ENCODE results near the gene POLH.
"Not testable (repeated sequence)": the region's sequence is repeated elsewhere in the genome, so short reads cannot be mapped to it uniquely, and the experiment has no call there.

POLH gene

DNA sequence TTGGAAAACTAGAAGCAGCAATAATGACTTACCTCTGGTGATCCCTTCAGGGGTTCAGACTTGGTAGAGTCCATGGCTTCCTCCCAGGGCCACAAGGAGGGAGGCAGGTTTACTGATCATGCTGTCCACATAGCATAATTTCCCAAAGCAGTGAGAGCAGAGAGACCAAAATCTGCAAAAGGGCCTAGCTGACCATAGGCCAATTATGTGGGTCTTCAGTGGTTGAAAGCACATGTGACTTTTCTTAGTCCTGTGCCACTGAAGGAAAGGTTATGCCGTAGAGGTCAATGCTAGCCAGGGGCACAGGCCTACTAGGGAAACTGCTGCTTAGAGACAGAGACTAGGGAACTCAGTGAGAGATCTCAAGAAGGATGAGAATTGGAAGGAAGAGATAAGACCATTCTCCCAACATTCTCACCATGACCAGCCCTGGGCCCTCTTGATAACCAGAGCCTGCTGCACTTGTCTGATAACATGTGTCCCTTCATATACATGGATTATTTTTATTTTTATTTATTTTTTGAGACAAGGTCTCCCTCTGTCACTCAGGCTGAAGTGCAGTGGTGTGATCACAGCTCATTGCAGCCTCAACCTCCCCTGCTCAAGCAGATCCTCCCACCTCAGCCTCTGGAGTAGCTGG is 55.1 kb downstream of the POLH start:
- DNase-seq (ENCODE audit: low spot score): peak; percentile 41

DNA sequence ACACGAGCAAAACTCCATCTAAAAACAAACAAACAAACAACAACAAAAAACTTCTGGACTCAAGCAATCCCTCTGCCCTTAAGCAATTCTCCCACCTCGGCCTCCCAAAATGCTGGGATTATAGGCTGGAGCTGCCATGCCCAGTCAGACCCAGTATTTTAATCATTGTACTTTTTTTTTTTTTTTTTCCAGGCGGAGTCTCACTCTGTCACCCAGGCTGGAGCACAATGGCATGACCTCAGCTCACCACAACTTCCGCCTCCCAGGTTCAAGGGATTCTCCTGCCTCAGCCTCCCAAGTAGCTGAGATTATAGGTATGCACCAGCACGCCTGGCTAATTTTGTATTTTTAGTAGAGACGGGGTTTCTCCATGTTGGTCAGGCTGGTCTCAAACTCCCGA is 57.0 kb downstream of the POLH start:
- not testable (repeated sequence) for DNase-seq (ENCODE audit: low spot score)

GRCh38 chr6:43634702-43635303 is 58.8 kb downstream of the POLH start:
- peak; percentile 52 for DNase-seq (ENCODE audit: low spot score)

DNA sequence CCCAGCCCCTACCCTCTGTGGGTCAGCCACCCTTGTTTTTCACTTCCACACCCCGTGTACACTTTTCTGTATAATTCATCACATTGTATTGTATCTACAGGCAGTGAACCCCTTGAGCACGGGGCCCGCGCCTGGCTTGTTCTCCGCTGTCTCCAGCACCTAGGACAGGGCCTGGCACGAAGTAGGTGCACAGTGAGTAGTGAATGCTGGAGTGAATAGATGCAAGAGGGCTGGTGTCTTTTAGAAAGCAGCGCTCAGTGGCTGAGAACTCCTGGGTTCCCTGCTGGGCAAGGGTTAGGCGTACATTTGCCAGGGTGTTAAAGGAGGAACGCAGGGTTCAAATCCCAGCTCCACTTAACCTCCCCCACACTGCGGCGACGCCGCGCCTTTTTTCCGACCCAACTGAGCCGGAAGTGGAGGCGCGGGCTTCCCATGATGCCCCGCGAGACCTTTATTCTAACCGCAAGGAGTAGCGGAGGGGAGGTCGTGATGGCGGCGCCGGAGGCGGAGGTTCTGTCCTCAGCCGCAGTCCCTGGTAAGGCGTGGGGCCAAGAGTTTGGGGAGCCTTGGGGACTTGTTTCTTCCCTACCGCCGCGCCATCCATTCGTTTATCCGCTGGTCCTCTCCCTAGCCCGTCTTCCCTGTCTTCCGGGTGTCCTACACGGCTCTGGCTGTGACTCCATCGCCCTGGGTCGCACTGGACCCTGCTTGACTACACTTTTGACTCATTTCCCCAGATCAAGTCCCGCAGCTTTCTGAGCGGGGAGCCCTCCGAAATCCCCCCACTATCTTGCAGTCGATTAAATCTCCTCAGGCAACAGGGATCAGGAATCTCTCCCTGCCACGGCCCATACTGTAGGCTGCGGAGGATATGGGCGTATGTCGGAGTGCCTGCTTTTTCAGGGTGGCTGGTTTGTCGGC is 59.7 kb downstream of the POLH start, which contains the start of gene MAD2L1BP:
TSS of gene MAD2L1BP (plus strand) at position 454 of the 921 bp plus-strand sequence. CDS start at position 490, 36 bp downstream.
- peak; percentile 84 for DNase-seq (ENCODE audit: low spot score)

GRCh38 chr6:43636308-43636659 is 60.3 kb downstream of the POLH start:
- DNase-seq (ENCODE audit: low spot score): peak; percentile 25

DNA sequence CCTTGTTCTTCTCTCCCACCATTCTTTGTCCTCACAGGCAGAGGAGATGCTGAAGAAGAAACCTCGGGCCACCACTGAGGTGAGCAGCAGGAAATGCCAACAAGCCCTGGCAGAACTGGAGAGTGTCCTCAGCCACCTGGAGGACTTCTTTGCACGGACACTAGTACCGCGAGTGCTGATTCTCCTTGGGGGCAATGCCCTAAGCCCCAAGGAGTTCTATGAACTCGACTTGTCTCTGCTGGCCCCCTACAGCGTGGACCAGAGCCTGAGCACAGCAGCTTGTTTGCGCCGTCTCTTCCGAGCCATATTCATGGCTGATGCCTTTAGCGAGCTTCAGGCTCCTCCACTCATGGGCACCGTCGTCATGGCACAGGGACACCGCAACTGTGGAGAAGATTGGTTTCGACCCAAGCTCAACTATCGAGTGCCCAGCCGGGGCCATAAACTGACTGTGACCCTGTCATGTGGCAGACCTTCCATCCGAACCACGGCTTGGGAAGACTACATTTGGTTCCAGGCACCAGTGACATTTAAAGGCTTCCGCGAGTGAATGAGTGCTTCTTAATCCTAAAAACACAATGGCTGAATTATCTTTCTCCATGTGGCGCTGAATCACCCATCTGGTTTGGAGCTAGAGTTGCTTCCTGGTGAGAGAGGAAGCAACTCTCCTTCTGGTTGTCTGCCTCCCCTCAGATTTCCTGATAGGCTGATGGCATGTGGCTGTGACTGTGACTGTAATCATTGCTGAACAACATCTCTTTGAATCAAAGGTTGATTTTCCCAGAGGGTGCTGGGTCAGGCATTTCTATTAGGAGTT is 64.2 kb downstream of the POLH start:
- no peak for DNase-seq (ENCODE audit: low spot score)

- DNase-seq (ENCODE audit: low spot score): peak; percentile 76
Measured at GRCh38 chr6:43644940-43645612, 69.1 kb downstream of the POLH start, which contains the start of gene RSPH9. RSPH9 (plus strand) TSS chr6:43645036; CDS start chr6:43645099, 63 bp downstream.

GRCh38 chr6:43645613-43645964 is 69.6 kb downstream of the POLH start:
- DNase-seq (ENCODE audit: low spot score): no peak

GRCh38 chr6:43647613-43648012 is 71.6 kb downstream of the POLH start:
- no peak for DNase-seq (ENCODE audit: low spot score)

GRCh38 chr6:43648248-43648647 is 72.3 kb downstream of the POLH start:
- no peak for DNase-seq (ENCODE audit: low spot score)

GRCh38 chr6:43652822-43653221 is 76.8 kb downstream of the POLH start:
- DNase-seq (ENCODE audit: low spot score): not testable (repeated sequence)

DNA sequence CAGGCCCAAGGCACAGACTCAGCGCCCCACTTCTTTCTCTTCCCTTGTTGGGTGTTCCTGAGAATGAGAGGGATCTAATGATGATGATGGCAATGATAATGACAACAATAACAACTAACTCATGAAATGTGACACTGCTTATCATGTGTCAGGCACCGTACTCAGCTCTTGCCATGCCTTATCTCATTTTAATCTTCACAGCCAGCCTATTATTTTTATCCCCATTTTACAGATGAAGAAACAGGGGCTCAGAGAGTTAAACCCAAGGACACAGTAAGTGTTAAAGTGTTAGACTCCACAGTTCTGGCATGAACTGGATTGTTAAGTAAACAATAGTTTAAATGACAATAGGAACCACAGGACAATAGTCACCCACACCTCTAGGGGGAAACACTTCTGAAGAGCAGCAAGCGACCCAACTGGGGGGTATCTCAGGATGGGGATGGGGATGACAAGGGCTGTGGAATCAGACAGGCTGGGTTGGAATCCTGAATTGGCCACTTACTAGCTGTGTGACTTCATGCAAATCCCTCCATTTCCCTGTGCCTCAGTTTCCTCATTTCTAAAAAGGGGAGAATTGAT is 81.3 kb downstream of the POLH start:
- DNase-seq (ENCODE audit: low spot score): no peak

GRCh38 chr6:43658161-43658560 is 82.2 kb downstream of the POLH start:
- DNase-seq (ENCODE audit: low spot score): no peak

- not testable (repeated sequence) for DNase-seq (ENCODE audit: low spot score)
Measured at GRCh38 chr6:43662948-43663347, 87.0 kb downstream of the POLH start.
